Glomerular visceral epithelial cell (primary cell): ENCODE data around the gene ATXN10.

ENCODE experiments used
- DNase-seq: peaks from one replicate; pipeline ENCODE4 v3.0.0-alpha.2; 2016; ENCODE audit errors: extremely low spot score

ATXN10 gene

DNA sequence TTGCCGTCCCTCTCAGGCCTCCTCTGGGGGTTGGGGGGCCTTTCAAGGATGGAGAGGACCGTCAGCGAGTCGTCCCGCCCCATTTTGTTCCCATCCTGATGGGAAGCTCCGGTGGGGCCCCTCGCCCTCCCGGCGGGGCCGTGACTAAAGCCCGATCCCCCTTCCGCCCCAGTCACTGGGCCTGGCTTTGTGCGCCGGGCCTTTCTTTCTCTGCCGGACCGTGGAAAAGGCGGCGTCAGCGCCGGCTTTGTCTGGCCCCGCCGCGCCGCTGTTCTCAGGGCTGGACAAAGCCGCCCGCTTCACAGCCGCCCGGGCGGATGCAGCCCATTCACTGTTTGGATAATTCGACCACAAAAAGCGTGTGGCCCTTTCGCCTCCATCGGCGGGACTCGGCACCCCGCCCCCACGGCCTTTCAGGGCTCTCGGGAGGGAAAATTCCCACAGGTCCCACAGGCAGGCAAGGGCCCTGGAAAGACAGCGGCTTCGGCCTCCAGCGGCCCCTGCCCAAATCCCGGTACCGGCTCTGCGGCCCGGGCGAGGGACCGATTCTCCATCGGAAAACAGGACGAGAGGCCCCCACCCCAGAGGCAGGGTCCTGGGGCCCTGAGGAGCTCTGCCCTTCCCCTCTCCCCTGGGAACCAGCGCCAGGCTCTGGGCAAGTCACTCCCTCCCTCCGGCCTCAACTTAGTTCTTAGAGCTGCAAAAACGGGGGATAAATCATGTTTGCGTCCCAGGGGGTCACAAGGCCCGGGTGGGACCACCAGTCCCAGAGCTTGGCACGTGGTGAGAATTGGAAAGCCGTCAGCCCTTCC lies 218.1 kb downstream of the ATXN10 start:
- no peak for DNase-seq

DNA sequence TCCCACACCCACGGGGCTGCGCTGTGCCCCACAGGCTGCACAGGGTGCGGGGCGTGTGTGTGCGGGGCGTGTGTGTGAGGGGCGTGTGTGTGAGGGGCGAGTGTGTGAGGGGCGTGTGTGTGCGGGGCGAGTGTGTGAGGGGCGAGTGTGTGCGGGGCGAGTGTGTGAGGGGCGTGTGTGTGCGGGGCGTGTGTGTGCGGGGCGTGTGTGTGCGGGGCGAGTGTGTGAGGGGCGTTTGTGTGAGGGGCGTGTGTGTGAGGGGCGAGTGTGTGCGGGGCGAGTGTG lies 218.7 kb downstream of the ATXN10 start:
- DNase-seq = no peak

- DNase-seq = no peak
Observed at GRCh38 chr22:45891021-45891421, 219.4 kb downstream of the ATXN10 start.

- no peak for DNase-seq
Observed at GRCh38 chr22:45891471-45891995, 219.9 kb downstream of the ATXN10 start.

DNA sequence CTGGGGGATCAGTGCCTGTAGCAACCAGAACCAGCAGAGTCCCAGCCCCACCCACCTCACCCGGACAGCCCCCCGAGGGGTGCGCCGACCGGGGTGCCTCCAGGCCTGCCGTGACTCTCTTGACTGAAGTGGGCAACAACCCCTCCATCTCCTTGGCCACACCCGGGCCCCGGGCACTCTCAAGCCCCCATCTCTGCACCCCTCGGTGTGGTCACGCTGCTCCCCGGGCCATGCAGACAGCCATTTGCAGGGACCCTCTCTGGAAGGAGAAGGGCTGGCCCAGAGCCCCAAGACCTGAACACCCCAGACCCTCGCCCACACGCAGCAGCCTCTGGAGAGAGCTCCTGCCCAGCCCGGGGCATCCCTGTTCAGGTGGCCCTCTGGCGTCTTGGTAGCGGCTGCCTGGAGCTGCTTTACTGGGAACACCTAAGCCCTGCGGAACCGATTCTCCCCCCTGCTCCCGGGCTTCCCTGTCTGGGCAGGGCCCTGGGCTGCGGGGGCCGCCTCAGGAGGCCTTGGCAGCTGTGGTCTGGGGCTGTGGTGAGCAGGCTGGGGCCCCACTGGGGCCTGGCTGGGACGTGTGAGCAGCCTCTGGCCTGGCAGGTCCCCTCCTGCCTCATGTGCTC lies 220.5 kb downstream of the ATXN10 start:
- no peak for DNase-seq

DNA sequence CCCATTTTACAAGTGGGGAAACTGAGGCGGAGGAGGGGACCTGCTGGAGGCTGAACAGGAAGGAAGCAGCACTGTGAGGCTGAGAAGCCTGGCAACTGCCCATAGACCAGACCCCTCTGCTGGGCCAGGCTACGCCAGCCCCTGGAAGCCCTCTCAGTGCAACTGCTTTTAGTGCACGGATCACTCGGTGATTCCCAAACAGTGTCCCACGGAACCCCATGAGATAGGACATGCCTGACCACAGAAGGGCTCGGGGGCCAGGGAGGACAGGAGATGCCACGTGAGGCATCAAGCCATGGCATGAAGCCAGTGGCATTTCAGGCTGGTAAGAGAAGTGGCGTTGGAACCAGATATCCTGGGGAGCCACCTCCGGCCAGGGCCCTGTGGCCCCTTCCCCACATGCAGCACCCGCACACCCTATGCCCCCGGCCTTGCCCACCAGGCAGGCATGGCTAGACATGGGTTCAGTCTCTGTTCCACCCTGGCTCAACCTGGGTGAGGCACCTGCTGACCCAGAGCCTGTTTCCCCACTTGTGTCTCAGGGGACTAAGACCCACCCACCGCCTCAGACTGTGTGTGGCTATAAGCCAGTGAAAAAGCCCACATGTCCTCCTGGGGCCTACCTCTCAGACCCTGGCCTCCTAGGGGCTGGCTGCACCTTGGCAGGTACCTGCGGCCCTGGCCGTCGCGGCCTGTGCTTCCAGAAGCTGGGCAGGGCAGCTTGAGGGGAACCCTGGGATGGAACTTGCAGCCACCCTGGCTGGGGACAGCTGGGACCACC lies 221.2 kb downstream of the ATXN10 start:
- DNase-seq = no peak

- no peak for DNase-seq
Observed at GRCh38 chr22:45893516-45893915, 221.9 kb downstream of the ATXN10 start.
